Left renal cortex interstitium (tissue), 4 donors: ENCODE results near the gene NUP205. TPM values are rescaled to one million over a fixed set of nuclear protein-coding genes. Genes with fewer than 3 reads are reported as not detected.
A peak's percentile ranks its signal among the peaks of the same experiment; 100 is the strongest.
"Not testable (repeated sequence)": the region's sequence is repeated elsewhere in the genome, so short reads cannot be mapped to it uniquely, and the experiment has no call there.

ENCODE experiments used
- DNase-seq, 4 donors: peaks; one replicate each; pipeline ENCODE4 v3.0.0-alpha.2; 2013; ENCODE audit warnings: low read depth in 4 of 4, low spot score in 2 of 4, missing footprints in 1 of 4
- polyA plus RNA-seq, 4 donors: library from polyadenylated mRNA; unstranded; fragments of 120-200 nt; gene quantifications; one replicate each; pipeline ENCODE4 v1.2.1, GENCODE V29; 2013; ENCODE audit not compliant: insufficient read length in 4 of 4

NUP205 gene
- polyA plus RNA-seq, 4 donors: 66.7 to 79.4 (median 69.6) TPM

- DNase-seq: peak; percentile 76 to 87 (median 86)
Measured at GRCh38 chr7:135662373-135663114, 104.8 kb downstream of the NUP205 start, which contains the start of gene STMP1. TSS of gene STMP1 (plus strand) at chr7:135662514.

DNA sequence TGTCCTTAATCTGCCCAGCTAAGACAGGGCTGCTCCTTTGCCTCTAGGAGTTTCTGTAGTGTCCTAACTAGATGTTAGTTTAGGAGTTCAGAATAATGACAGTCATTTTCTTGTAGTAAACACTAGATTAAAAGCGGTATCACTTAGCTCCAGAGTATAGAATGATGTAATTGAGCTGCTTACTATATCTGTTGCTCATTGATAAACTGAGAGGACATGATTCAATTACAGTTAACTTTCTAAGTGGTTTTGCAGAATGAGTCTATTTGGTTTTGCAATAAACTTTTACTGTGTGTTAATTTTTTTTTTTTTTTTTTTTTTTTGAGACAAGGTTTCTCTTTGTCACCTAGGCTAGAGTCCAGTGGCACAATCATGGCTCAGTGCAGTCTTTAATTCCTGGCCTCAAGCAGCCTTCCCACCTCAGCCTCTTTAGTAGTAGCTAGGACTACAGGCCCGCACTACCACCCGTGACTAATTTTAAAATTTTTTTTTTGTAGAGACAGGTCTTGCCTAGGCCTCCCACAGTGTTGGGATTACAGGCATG lies 106.4 kb downstream of the NUP205 start:
- DNase-seq: no peak

DNA sequence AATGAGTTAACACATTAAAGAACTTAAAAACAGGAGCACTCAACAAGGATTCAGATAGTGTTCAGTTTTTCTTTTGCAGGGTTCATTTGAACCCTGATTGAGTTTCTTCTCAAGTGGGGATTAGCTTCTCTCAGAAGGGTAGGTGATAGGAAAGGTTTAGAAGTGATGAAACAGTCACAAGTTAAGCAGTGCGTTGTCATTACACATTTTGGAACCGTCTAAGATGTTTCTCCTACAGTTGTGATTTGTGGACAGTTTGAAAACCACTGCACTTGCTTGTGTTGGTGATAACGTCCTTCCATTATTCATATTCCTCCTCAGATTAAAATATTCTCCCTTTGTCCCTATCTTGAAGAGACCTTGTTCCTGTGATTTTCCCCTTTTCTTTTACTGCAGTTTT lies 107.3 kb downstream of the NUP205 start:
- no peak for DNase-seq

DNA sequence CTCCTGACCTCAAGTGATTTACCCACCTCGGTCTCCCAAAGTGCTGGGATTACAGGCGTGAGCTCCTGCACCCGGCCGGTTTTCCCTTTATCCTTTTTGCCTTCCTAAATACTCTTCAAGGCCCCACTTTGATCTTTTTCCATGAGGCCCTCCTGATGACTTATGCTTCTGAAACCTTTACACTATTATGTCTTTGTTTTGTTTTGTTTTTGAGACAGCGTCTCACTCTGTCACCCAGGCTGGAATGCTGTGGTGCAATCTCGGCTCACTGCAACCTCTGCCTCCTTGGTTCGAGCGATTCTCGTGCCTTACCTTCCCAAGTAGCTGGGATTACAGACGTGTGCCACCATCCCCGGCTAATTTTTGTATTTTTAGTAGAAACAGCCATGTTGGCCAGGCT lies 108.4 kb downstream of the NUP205 start:
- DNase-seq: no peak

- no peak for DNase-seq
Measured at GRCh38 chr7:135666846-135667245, 109.1 kb downstream of the NUP205 start.

DNA sequence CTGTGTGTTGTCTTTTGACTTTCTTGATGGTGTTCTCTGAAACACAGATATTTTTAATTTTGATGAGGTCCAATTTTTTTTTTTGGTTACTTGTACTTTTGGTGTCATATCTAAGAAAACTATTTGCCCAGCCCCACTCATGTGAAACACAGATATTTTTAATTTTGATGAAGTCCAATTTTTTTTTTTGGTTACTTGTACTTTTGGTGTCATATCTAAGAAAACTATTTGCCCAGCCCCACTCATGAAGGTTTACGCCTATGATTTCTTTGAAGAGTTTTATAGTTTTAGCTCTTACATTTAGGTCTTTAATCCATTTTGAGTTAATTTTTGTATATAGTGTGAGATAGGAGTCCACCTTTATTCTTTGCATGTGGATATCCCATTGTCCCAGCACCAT lies 109.9 kb downstream of the NUP205 start:
- not testable (repeated sequence) for DNase-seq

DNA sequence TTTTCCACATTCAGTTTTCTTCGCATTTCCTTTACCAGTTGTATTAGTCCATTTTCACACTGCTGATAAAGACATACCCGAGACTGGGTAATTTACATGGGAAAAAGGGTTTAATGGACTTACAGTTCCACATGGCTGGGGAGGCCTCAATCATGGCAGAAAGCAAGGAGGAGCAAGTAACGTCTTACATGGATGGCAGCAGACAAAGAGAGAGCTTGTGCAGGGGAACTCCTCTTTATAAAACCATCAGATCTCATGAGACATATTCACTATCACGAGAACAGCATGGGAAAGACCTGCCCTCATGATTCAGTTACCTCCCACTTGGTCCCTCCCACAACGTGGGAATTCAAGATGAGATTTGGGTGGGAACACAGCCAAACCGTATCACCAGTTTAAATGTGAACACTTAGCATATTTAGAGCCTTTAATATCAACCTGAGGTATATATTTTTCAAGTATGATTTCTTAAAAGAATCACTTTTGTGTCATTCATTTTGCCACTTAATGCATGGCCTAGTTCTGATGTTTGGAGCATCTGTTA lies 111.2 kb downstream of the NUP205 start:
- DNase-seq: not testable (repeated sequence)

DNA sequence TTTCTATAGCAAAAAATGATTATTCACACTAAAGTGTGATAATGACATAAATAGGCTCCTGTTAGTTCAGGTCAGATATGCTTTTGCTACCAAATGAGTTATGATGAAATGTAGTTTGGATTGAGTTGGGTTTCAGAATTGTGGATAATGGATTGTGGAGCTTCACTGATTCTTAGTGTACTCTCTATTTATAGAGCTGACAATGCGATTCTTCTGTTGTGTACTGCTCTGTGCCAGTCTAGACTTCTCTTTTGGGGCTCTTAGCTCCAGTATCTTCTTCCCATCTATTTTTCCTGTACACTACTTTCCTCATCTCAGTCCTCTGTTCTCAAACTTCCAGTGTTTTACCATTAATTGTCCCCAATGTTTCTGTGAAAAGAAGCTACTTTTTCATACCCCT lies 112.1 kb downstream of the NUP205 start:
- no peak for DNase-seq

DNA sequence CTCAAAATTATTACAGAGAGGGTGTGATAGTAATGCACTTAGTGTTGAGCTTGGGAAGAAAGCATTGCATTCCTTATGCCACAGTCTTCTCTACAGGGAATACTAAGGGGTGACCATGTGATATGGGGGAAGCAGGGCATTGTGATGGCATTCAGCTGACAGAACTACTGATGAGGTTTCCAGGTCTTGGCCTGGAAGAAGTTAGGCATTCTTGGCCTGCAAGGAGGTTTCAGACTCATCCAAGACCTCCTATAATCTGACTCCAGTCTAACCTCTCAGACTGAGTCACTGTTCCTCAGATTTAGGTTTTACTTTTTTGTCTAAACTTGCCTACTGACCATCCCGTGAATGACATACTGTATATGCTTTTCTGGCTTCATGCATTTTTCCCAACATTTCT lies 112.5 kb downstream of the NUP205 start:
- no peak for DNase-seq

GRCh38 chr7:135672560-135673359 lies 115.0 kb downstream of the NUP205 start:
- DNase-seq: no peak

GRCh38 chr7:135673360-135673706 lies 115.6 kb downstream of the NUP205 start:
- DNase-seq: no peak

GRCh38 chr7:135678612-135679575 lies 121.2 kb downstream of the NUP205 start:
- DNase-seq: no peak

DNA sequence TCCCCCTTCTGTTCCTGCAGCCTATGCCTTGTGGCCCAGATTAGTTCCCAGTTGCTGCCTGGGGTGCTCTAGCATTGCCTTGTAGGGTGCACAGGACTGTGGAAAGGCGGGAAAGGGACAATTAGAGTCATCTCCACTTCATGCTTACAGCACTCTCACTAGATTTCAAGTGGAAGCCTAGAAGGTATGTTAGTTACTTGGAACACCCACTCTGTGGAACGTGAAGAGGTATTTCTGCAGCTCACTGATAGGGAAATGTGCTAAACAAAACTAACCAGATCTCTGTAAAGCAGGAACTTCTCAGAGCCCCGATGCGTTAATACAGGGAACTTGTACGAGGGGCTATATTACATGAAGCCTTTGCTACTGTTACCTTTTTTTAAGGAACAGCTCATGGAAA lies 124.0 kb downstream of the NUP205 start:
- DNase-seq: no peak

- DNase-seq: no peak
Measured at GRCh38 chr7:135682191-135682590, 124.5 kb downstream of the NUP205 start.

GRCh38 chr7:135683609-135684008 lies 125.9 kb downstream of the NUP205 start:
- DNase-seq: no peak

DNA sequence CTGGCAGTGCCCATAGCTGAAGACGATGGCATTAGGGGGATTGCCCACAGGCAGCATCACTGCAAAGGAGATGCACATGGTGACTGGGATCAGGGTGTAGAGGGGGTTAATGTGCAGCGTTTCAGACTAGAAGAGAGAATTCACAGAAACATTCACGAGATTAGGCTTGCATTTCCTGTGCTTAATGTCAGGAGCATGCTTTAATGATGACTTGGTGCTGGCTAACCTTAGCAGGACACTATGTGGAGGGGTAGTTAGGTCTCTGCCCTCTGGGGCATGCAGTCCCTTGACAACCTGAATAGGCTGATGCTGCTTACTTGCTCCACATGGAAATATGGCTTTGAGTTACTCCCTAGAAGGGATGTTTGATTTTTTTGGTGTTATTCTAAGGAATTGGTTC lies 126.4 kb downstream of the NUP205 start:
- DNase-seq: no peak

DNA sequence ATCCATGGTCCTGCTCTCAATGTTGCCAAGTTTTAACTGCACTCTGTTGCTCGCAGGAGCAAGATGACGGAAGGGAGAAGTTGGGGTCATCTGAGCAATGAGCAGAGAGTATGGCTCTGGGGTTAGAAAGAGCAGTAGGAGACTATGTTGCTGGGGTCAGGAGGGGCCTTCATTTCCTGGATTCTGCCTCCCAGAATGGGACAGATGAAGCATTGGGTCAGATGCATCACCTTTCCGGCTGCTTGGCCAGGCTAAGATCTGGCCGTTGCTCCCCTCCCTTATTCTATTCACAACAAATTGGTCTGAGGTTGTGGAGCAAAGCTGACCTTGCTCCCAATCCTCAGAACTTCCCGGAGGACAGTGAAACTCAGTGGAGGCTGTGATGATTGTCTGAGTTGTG lies 127.0 kb downstream of the NUP205 start:
- DNase-seq: no peak

DNA sequence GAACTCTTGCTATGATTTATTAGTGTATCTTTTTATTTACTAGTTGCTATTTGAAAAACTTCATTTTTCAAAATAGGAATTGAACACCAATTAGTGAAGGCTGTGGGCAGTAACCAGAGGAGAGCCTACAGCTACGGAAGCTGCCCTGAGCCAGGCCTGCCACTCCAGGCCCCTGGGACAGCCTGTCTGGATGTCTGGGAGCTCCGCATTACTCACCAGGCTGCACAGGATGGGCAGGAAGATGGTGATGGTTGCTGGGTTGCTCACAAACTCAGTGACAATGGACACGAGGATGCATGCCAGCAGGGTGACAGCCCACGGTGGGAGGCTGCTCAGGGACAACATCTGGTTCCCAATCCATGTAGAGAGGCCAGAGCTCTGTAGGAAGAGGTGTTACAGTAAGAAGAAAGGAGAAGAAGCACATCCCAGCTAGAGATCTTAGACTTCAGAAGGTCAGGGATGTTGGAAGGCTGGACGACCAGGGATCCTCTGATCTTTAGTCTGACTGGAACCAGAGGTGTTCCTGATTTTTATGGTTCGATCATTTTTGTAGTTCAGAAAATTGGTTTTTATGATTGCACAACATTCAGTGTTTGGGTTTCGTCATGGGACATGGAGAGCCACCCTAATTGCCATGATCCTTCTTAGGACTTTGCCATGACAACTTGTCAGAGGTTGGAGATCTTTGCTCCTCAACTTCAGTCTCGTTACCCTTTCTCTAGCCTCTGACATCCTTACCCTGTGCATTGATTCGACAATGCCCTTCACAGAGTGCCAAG lies 127.8 kb downstream of the NUP205 start:
- DNase-seq: no peak

GRCh38 chr7:135687466-135687865 lies 129.7 kb downstream of the NUP205 start:
- DNase-seq: no peak

GRCh38 chr7:135690566-135690965 lies 132.8 kb downstream of the NUP205 start:
- DNase-seq: no peak
